HepG2 (cell line): Measurements from ENCODE around the gene CCL27. TPM values are rescaled to one million over a fixed set of nuclear protein-coding genes. Genes with fewer than 3 reads are reported as not detected.

Source experiments
- ATAC-seq: fragments of 200-7000 bp; cut with Tn5 transposase; 3 replicates; pipeline ENCODE4 v1.9.1; 2020; ENCODE audit warnings: mild to moderate bottlenecking, moderate library complexity
- BruUV-seq: library from RNA; stranded (reverse); fragments of 400-500 nt; replicated peaks from 2 replicates; lab custom pipeline; 2021; lab: Mats Ljungman, UMichigan
- CTCF ChIA-PET: fragments of 300-600 bp; formaldehyde crosslinking; extraction: SDS; loops from one replicate; lab custom pipeline; 2021; ENCODE audit warnings: low total read pairs, inconsistent platforms, low intra/inter-chr PET ratio; lab: Yijun Ruan, JAX
- POLR2A ChIA-PET: fragments of 350-600 bp; sonication (Branson Sonifier 250); formaldehyde crosslinking; loops from one replicate; lab custom pipeline; 2020; ENCODE audit warnings: antibody characterized with exemption, inconsistent platforms; lab: Yijun Ruan, JAX
- DNase-seq: peaks from one replicate; pipeline ENCODE4 v3.0.0-alpha.2; 2015; ENCODE audit warnings: low spot score
- FAIRE-seq: peaks from 3 replicates; lab custom pipeline; 2011; peaks lifted over from hg19 to GRCh38; lab: Jason Lieb, UNC
- H2AFZ ChIP-seq: one replicate; pipeline ENCODE4 v1.6.1; 2011; ENCODE audit warnings: low read length, inconsistent platforms
- H3K27ac ChIP-seq: fragments of 300-600 bp; 3 replicates; pipeline ENCODE4 v1.8.0; 2011; ENCODE audit warnings: mixed run types, mild to moderate bottlenecking, mixed read lengths, low read length, inconsistent platforms; ENCODE audit not compliant: insufficient read depth; ENCODE audit errors: extremely low read length
- H3K27me3 ChIP-seq, 2 experiments: fragments of 200-600 bp in 1 of 2; 2 replicates in 1 of 2; 3 replicates in 1 of 2; pipeline versions ENCODE4 v1.6.0 to v1.8.0; 2011; ENCODE audit warnings: low read length in 2 of 2, mild to moderate bottlenecking in 2 of 2, moderate library complexity in 2 of 2, inconsistent platforms in 1 of 2; ENCODE audit not compliant: insufficient read depth in 2 of 2, control insufficient read depth in 1 of 2
- H3K36me3 ChIP-seq, 2 experiments: fragments of 200-600 bp in 1 of 2; replicated peaks in 1 of 2; 2 replicates in 1 of 2; 3 replicates in 1 of 2; pipeline versions ENCODE4 v1.5.1 to v1.8.0; 2011; ENCODE audit warnings: low read length in 2 of 2, inconsistent platforms in 1 of 2; ENCODE audit not compliant: insufficient read depth in 2 of 2, control insufficient read depth in 1 of 2
- H3K4me1 ChIP-seq: 2 replicates; pipeline ENCODE4 v1.5.1; 2012; ENCODE audit warnings: low read length, inconsistent platforms; ENCODE audit not compliant: insufficient read depth
- H3K4me2 ChIP-seq: 2 replicates; pipeline ENCODE4 v1.6.0; 2011; ENCODE audit warnings: low read depth, low read length, inconsistent platforms
- H3K4me3 ChIP-seq, 3 experiments: fragments of 200-600 bp in 1 of 3; sonication (generic), shearing (Covaris generic) in 1 of 3; replicated peaks in 1 of 3; 2 replicates each; pipeline ENCODE4 v1.5.1; 2011 to 2016; ENCODE audit warnings: low read length in 3 of 3, inconsistent platforms in 2 of 3, low read depth in 2 of 3, mild to moderate bottlenecking in 2 of 3, control low read depth in 1 of 3, mixed read lengths in 1 of 3; ENCODE audit not compliant: insufficient read depth in 1 of 3
- H3K79me2 ChIP-seq: one replicate; pipeline ENCODE4 v1.6.1; 2011; ENCODE audit warnings: low read length, inconsistent platforms; ENCODE audit not compliant: insufficient read depth
- H3K9ac ChIP-seq: 2 replicates; pipeline ENCODE4 v1.6.0; 2011; ENCODE audit warnings: mild to moderate bottlenecking, low read depth, low read length, inconsistent platforms; ENCODE audit not compliant: insufficient read depth
- H3K9me3 ChIP-seq: 2 replicates; pipeline ENCODE4 v1.5.1; 2012; ENCODE audit warnings: mild to moderate bottlenecking, low read length
- H4K20me1 ChIP-seq: 2 replicates; pipeline ENCODE4 v1.6.0; 2011; ENCODE audit warnings: inconsistent platforms, mild to moderate bottlenecking, low read length, moderate library complexity; ENCODE audit not compliant: insufficient read depth
- CBFB ChIP-seq: sonication (generic); formaldehyde crosslinking; IDR thresholded peaks from 2 replicates; pipeline ENCODE4 v1.4.0; 2020; ENCODE audit warnings: missing genetic modification reagents
- KLF13 ChIP-seq: sonication (generic); formaldehyde crosslinking; IDR thresholded peaks from 2 replicates; pipeline ENCODE4 v1.4.0; 2020; ENCODE audit warnings: mild to moderate bottlenecking, missing genetic modification reagents
- MEIS1 ChIP-seq: sonication (generic); formaldehyde crosslinking; IDR thresholded peaks from 2 replicates; pipeline ENCODE4 v1.9.0; 2021; ENCODE audit warnings: mild to moderate bottlenecking, missing genetic modification reagents, moderate library complexity, borderline replicate concordance
- SMARCE1 ChIP-seq: fragments of 450-650 bp; IDR thresholded peaks from 2 replicates; pipeline ENCODE4 v1.6.1; 2017; ENCODE audit warnings: borderline replicate concordance
- SSRP1 ChIP-seq: IDR thresholded peaks from 2 replicates; pipeline ENCODE4 v1.6.1; 2016; ENCODE audit warnings: control low read depth
- THYN1 ChIP-seq: sonication (generic); formaldehyde crosslinking; IDR thresholded peaks from 2 replicates; pipeline ENCODE4 v1.8.1; 2023; ENCODE audit warnings: low read depth, mild to moderate bottlenecking, moderate library complexity, missing genetic modification reagents, borderline replicate concordance
- XRCC5 ChIP-seq: fragments of 200-400 bp; formaldehyde crosslinking; optimal IDR thresholded peaks from 2 replicates; pipeline ENCODE3; 2017; ENCODE audit warnings: mild to moderate bottlenecking, low read length
- ZFAT ChIP-seq: sonication (generic); formaldehyde crosslinking; conservative IDR thresholded peaks from 2 replicates; pipeline ENCODE4 v1.8.1; 2023; ENCODE audit warnings: missing genetic modification reagents, inconsistent platforms
- ZNF530 ChIP-seq: sonication (generic); formaldehyde crosslinking; IDR thresholded peaks from 2 replicates; pipeline ENCODE4 v1.5.0; 2020; ENCODE audit warnings: low read depth, mild to moderate bottlenecking, missing genetic modification reagents
- WGBS: methylation state at CpG from one replicate; pipeline ENCODE4 v1.1.6; 2017; ENCODE audit warnings: low lambda C conversion rate; 5-methylcytosine and 5-hydroxymethylcytosine counted together
- in situ Hi-C: cut with HindIII; loops from 2 replicates; pipeline ENCODE4 v1.10.0; 2017; ENCODE audit warnings: low pct_unique_long_range_greater_than_20kb; ENCODE audit not compliant: extremely low pct_ligation_motif_present
- intact Hi-C: fragments of 100-400 bp; cut with micrococcal nuclease; formaldehyde crosslinking; loops from one replicate; pipeline ENCODE4 v1.10.0; 2022; ENCODE audit not compliant: unreplicated experiment
- polyA plus RNA-seq, 8 experiments: library from polyadenylated mRNA; depleted of rRNA in 3 of 8; stranded (reverse) in 7 of 8; unstranded in 1 of 8; fragments of >200 nt; fragmentation: Illumina TruSeq in 4 of 8; extraction: Trizol in 4 of 8; gene quantifications; 2 replicates each; pipeline versions ENCODE4 v1.2.1 to v1.2.3, GENCODE V29; 2011 to 2016; ENCODE audit warnings: low read depth in 4 of 8, missing spikeins in 1 of 8, mixed read lengths in 1 of 8; ENCODE audit not compliant: insufficient read depth in 1 of 8
- total RNA-seq, 5 experiments: library from RNA; depleted of rRNA; stranded (reverse); fragments of >200 nt; fragmentation: Illumina TruSeq; extraction: Trizol; gene quantifications; 2 replicates each; pipeline ENCODE4 v1.2.3, GENCODE V29; 2016; ENCODE audit warnings: low read depth in 1 of 5
- TF ChIP-seq, protein P1 (sequence below): sonication (generic); formaldehyde crosslinking; IDR thresholded peaks from 2 replicates; pipeline ENCODE4 v1.4.0; 2020; ENCODE audit warnings: mild to moderate bottlenecking, missing genetic modification reagents, borderline replicate concordance
- TF ChIP-seq, protein P2 (sequence below): sonication (generic); formaldehyde crosslinking; conservative IDR thresholded peaks from 2 replicates; pipeline ENCODE4 v1.4.0; 2020; ENCODE audit warnings: mild to moderate bottlenecking, missing genetic modification reagents, moderate library complexity

The CCL27 gene
- total and polyA plus RNA-seq, 2 of the 13 experiments (the other 11 are each of a cell fraction or from before 2014, with no cell fraction given): not detected

- peaks cover 60% of the 10 kb centered on the region for H3K4me1 ChIP-seq
- H3K4me2 ChIP-seq: no peak overlapping the region
- ChIA-PET POLR2A (interaction anchor here (0.7 to 6.9 kb wide), 3 partner anchors 13 to 26 kb away, joined by 3 to 100 read pairs (median 3); partner anchors contain the start of genes GALT and IL11RA), CTCF (interaction anchor here (1.1 to 4.5 kb wide), 7 partner anchors 13 to 196 kb away, joined by 3 to 54 read pairs (median 7); partner anchors contain the start of genes GALT and RPP25L)
- no peak for DNase-seq
- BruUV-seq: no TSS peak
- TF ChIP-seq ZFAT (no peak), SSRP1 (CRISPR knock-in tag) (no peak), ZNF530 (CRISPR knock-in tag) (no peak), THYN1 (CRISPR knock-in tag) (no peak), MEIS1 (CRISPR knock-in tag) (no peak), SMARCE1 (no peak), CBFB (CRISPR knock-in tag) (no peak), KLF13 (CRISPR knock-in tag) (no peak), XRCC5 (no peak)
- TF ChIP-seq, protein P1, sequence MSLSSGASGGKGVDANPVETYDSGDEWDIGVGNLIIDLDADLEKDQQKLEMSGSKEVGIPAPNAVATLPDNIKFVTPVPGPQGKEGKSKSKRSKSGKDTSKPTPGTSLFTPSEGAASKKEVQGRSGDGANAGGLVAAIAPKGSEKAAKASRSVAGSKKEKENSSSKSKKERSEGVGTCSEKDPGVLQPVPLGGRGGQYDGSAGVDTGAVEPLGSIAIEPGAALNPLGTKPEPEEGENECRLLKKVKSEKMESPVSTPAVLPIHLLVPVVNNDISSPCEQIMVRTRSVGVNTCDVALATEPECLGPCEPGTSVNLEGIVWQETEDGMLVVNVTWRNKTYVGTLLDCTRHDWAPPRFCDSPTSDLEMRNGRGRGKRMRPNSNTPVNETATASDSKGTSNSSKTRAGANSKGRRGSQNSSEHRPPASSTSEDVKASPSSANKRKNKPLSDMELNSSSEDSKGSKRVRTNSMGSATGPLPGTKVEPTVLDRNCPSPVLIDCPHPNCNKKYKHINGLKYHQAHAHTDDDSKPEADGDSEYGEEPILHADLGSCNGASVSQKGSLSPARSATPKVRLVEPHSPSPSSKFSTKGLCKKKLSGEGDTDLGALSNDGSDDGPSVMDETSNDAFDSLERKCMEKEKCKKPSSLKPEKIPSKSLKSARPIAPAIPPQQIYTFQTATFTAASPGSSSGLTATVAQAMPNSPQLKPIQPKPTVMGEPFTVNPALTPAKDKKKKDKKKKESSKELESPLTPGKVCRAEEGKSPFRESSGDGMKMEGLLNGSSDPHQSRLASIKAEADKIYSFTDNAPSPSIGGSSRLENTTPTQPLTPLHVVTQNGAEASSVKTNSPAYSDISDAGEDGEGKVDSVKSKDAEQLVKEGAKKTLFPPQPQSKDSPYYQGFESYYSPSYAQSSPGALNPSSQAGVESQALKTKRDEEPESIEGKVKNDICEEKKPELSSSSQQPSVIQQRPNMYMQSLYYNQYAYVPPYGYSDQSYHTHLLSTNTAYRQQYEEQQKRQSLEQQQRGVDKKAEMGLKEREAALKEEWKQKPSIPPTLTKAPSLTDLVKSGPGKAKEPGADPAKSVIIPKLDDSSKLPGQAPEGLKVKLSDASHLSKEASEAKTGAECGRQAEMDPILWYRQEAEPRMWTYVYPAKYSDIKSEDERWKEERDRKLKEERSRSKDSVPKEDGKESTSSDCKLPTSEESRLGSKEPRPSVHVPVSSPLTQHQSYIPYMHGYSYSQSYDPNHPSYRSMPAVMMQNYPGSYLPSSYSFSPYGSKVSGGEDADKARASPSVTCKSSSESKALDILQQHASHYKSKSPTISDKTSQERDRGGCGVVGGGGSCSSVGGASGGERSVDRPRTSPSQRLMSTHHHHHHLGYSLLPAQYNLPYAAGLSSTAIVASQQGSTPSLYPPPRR (CRISPR knock-in tag): no peak
- TF ChIP-seq, protein P2, sequence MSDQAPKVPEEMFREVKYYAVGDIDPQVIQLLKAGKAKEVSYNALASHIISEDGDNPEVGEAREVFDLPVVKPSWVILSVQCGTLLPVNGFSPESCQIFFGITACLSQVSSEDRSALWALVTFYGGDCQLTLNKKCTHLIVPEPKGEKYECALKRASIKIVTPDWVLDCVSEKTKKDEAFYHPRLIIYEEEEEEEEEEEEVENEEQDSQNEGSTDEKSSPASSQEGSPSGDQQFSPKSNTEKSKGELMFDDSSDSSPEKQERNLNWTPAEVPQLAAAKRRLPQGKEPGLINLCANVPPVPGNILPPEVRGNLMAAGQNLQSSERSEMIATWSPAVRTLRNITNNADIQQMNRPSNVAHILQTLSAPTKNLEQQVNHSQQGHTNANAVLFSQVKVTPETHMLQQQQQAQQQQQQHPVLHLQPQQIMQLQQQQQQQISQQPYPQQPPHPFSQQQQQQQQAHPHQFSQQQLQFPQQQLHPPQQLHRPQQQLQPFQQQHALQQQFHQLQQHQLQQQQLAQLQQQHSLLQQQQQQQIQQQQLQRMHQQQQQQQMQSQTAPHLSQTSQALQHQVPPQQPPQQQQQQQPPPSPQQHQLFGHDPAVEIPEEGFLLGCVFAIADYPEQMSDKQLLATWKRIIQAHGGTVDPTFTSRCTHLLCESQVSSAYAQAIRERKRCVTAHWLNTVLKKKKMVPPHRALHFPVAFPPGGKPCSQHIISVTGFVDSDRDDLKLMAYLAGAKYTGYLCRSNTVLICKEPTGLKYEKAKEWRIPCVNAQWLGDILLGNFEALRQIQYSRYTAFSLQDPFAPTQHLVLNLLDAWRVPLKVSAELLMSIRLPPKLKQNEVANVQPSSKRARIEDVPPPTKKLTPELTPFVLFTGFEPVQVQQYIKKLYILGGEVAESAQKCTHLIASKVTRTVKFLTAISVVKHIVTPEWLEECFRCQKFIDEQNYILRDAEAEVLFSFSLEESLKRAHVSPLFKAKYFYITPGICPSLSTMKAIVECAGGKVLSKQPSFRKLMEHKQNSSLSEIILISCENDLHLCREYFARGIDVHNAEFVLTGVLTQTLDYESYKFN (CRISPR knock-in tag): no peak
- in situ Hi-C loops (no loop called here), intact Hi-C loops (no loop called here)
- no peak overlapping the region for H3K27ac ChIP-seq
- H3K9me3 ChIP-seq: no peaks in the 10 kb centered on the region
- peaks cover 0 to 4% of the 10 kb centered on the region in 2 experiments; a peak in 1 of 5 replicates for H3K27me3 ChIP-seq
- H3K36me3 ChIP-seq: peaks cover 3 to 4% of the 10 kb centered on the region in 2 experiments; a peak in 3 of 5 replicates
- H3K79me2 ChIP-seq: peaks cover 14% of the 10 kb centered on the region
- FAIRE-seq: no peak
- no peaks in the 10 kb centered on the region for H4K20me1 ChIP-seq
- no peak overlapping the region for H3K9ac ChIP-seq
- WGBS: 62% methylated on average over 5 of the region's 5 CpGs
- H2AFZ ChIP-seq: no peak overlapping the region
- no peak overlapping the region for H3K4me3 ChIP-seq
- ATAC-seq: no peak
Observed at GRCh38 chr9:34633166-34633565, 29.3 kb downstream of the CCL27 start.
